Esophagus muscularis mucosa (tissue), 4 donors: ENCODE results near the gene OR2V2. TPM values are rescaled to one million over a fixed set of nuclear protein-coding genes. Genes with fewer than 3 reads are reported as not detected.

Experiments used
- DNase-seq: peaks from one replicate; pipeline ENCODE4 v3.0.0-alpha.2; 2017; ENCODE audit errors: extremely low spot score
- H3K27ac ChIP-seq, 4 donors: fragments of 200-600 bp; sonication (generic); replicated peaks in 1 of 4; 1 replicate in 3 of 4; 2 replicates in 1 of 4; pipeline ENCODE4 v1.5.1; 2016 to 2019; ENCODE audit warnings: mild to moderate bottlenecking in 1 of 4
- H3K27me3 ChIP-seq, 4 donors: fragments of 200-600 bp; sonication (generic); one replicate each; pipeline versions ENCODE4 v1.5.1 to v1.6.0; 2016 to 2019
- H3K36me3 ChIP-seq, 4 donors: fragments of 200-600 bp; sonication (generic); one replicate each; pipeline ENCODE4 v1.5.1; 2016 to 2019
- H3K4me1 ChIP-seq, 4 donors: fragments of 200-600 bp; sonication (generic); one replicate each; pipeline ENCODE4 v1.5.1; 2016 to 2019
- H3K4me3 ChIP-seq, 4 donors: fragments of 200-600 bp; sonication (generic); 1 replicate in 2 of 4; 2 replicates in 2 of 4; pipeline ENCODE4 v1.5.1; 2016 to 2019; ENCODE audit warnings: mild to moderate bottlenecking in 4 of 4, moderate library complexity in 1 of 4
- H3K9me3 ChIP-seq, 4 donors: fragments of 200-600 bp; sonication (generic); 1 replicate in 3 of 4; 2 replicates in 1 of 4; pipeline ENCODE4 v1.5.1; 2016 to 2019
- CTCF ChIP-seq, 3 experiments: fragments of 200-600 bp in 2 of 3; fragments of 450-650 bp in 1 of 3; sonication (generic) in 2 of 3; IDR thresholded peaks; one replicate each; pipeline ENCODE4 v1.5.1; 2017 to 2019; ENCODE audit warnings: antibody characterized with exemption in 3 of 3, mild to moderate bottlenecking in 2 of 3, moderate library complexity in 1 of 3
- EP300 ChIP-seq: sonication (generic); formaldehyde crosslinking; IDR thresholded peaks from one replicate; pipeline ENCODE4 v1.6.1; 2017; ENCODE audit warnings: antibody characterized with exemption
- POLR2A ChIP-seq: fragments of 450-650 bp; IDR thresholded peaks from one replicate; pipeline ENCODE4 v1.6.1; 2017; ENCODE audit warnings: antibody characterized with exemption, moderate library complexity, mild to moderate bottlenecking, low read depth
- POLR2AphosphoS5 ChIP-seq, 2 donors: sonication (generic); formaldehyde crosslinking; IDR thresholded peaks; one replicate each; pipeline ENCODE4 v1.6.1; 2017; ENCODE audit warnings: antibody characterized with exemption in 2 of 2
- WGBS: methylation state at CpG from one replicate; pipeline ENCODE4 v1.1.5; 2018; 5-methylcytosine and 5-hydroxymethylcytosine counted together
- intact Hi-C: fragments of 100-400 bp; cut with DNase I; formaldehyde crosslinking; loops from one replicate; pipeline ENCODE4 v1.15.1; 2023
- total RNA-seq, 4 donors: library from RNA; depleted of rRNA; stranded (reverse); fragments of >200 nt; gene quantifications; one replicate each; pipeline versions ENCODE4 v1.1.0 to v1.2.1, GENCODE V29; 2016

Gene OR2V2
- total RNA-seq, 4 donors from 2014 or later, result not detected

GRCh38 chr5:181192337-181193046, 45.1 kb downstream of the OR2V2 start:
- H3K27ac ChIP-seq, result peak overlapping the region; percentile 87 to 95 (median 92)
- H3K4me3 ChIP-seq, result peak overlapping the region; percentile 76 to 84 (median 78)
- TF ChIP-seq POLR2AphosphoS5 (IDR thresholded peaks at IDR 0.05), result no peak
- no peak for TF ChIP-seq CTCF (IDR thresholded peaks at IDR 0.05)
- TF ChIP-seq POLR2A, result no peak
- no peak for TF ChIP-seq EP300
- no peaks in the 10 kb centered on the region for H3K9me3 ChIP-seq
- H3K27me3 ChIP-seq, result no peaks in the 10 kb centered on the region
- DNase-seq, result no peak
- H3K4me1 ChIP-seq, result peaks cover 11 to 45% (median 40%) of the 10 kb centered on the region in 4 donors
- intact Hi-C loops, result no loop called here
- peaks cover 0 to 3% (median 0%) of the 10 kb centered on the region in 4 donors for H3K36me3 ChIP-seq
- 41% methylated on average over 10 of the region's 12 CpGs for WGBS

GRCh38 chr5:181193656-181194055, 46.3 kb downstream of the OR2V2 start:
- Histone ChIP-seq H3K27ac (no peak overlapping the region), H3K4me3 (no peak overlapping the region), H3K4me1 (peaks cover 11 to 40% (median 30%) of the 10 kb centered on the region in 4 donors), H3K27me3 (no peaks in the 10 kb centered on the region), H3K9me3 (no peaks in the 10 kb centered on the region), H3K36me3 (peaks cover 0 to 5% (median 2%) of the 10 kb centered on the region in 4 donors)
- TF ChIP-seq EP300, result no peak
- no peak for TF ChIP-seq CTCF (IDR thresholded peaks at IDR 0.05)
- no peak for TF ChIP-seq POLR2AphosphoS5 (IDR thresholded peaks at IDR 0.05)
- no peak for TF ChIP-seq POLR2A
- intact Hi-C loops, result no loop called here
- DNase-seq, result no peak
- WGBS, result 100% methylated on average over 2 of the region's 2 CpGs

GRCh38 chr5:181194489-181195248, 47.3 kb downstream of the OR2V2 start:
- H3K36me3 ChIP-seq, result peaks cover 0 to 6% (median 2%) of the 10 kb centered on the region in 4 donors
- intact Hi-C loops, result no loop called here
- H3K27ac ChIP-seq, result no peak overlapping the region
- no peaks in the 10 kb centered on the region for H3K9me3 ChIP-seq
- no peak overlapping the region for H3K4me3 ChIP-seq
- no peak for TF ChIP-seq EP300
- no peak for TF ChIP-seq CTCF (IDR thresholded peaks at IDR 0.05)
- TF ChIP-seq POLR2A, result no peak
- no peak for TF ChIP-seq POLR2AphosphoS5 (IDR thresholded peaks at IDR 0.05)
- peaks cover 11 to 34% (median 28%) of the 10 kb centered on the region in 4 donors for H3K4me1 ChIP-seq
- H3K27me3 ChIP-seq, result no peaks in the 10 kb centered on the region
- 74% methylated on average over 16 of the region's 21 CpGs for WGBS
- DNase-seq, result no peak

- no peaks in the 10 kb centered on the region for H3K9me3 ChIP-seq
- H3K36me3 ChIP-seq, result peaks cover 0 to 11% (median 2%) of the 10 kb centered on the region in 4 donors
- H3K27ac ChIP-seq, result no peak overlapping the region
- no peak for TF ChIP-seq EP300
- TF ChIP-seq CTCF (IDR thresholded peaks at IDR 0.05), result no peak
- DNase-seq, result no peak
- peaks cover 11 to 28% (median 21%) of the 10 kb centered on the region in 4 donors for H3K4me1 ChIP-seq
- intact Hi-C loops, result no loop called here
- no peaks in the 10 kb centered on the region for H3K27me3 ChIP-seq
- no peak overlapping the region for H3K4me3 ChIP-seq
- 65% methylated on average over 44 of the region's 45 CpGs for WGBS
These were observed 47.9 kb downstream of the OR2V2 start for GRCh38 chr5:181195249-181195761.
